Effector CD8-positive, alpha-beta T cell (primary cell): ENCODE data around the gene EVI2B.
"Not testable (repeated sequence)": the region's sequence is repeated elsewhere in the genome, so short reads cannot be mapped to it uniquely, and the experiment has no call there.

Source experiments
- DNase-seq: peaks from one replicate; lab custom pipeline; 2025; lab: John Stamatoyannopoulos, UW

Gene EVI2B

GRCh38 chr17:31310886-31311285 is 3.0 kb downstream of the EVI2B start:
- DNase-seq, result no peak

GRCh38 chr17:31310260-31310659 is 3.6 kb downstream of the EVI2B start:
- DNase-seq, result peak; percentile 65

- no peak for DNase-seq
These were observed 4.3 kb downstream of the EVI2B start for GRCh38 chr17:31309556-31309955.

GRCh38 chr17:31308372-31309334 is 5.2 kb downstream of the EVI2B start:
- DNase-seq, result no peak

GRCh38 chr17:31307640-31308039 is 6.2 kb downstream of the EVI2B start:
- DNase-seq, result no peak

GRCh38 chr17:31299624-31300023 is 14.2 kb downstream of the EVI2B start:
- no peak for DNase-seq

- DNase-seq, result no peak
These were observed 16.8 kb downstream of the EVI2B start, which contains the start of gene OMG for GRCh38 chr17:31297090-31297489. OMG (minus strand) TSS chr17:31297239; CDS start chr17:31296331, 908 bp downstream.

GRCh38 chr17:31296142-31296541 is 17.7 kb downstream of the EVI2B start:
- no peak for DNase-seq

GRCh38 chr17:31295489-31295871 is 18.4 kb downstream of the EVI2B start:
- DNase-seq, result no peak

- DNase-seq, result no peak
These were observed 18.9 kb downstream of the EVI2B start for GRCh38 chr17:31294820-31295488.

- no peak for DNase-seq
These were observed 19.6 kb downstream of the EVI2B start for GRCh38 chr17:31294231-31294630.

- DNase-seq, result no peak
These were observed 20.3 kb downstream of the EVI2B start for GRCh38 chr17:31293581-31293980.

- no peak for DNase-seq
These were observed 22.0 kb downstream of the EVI2B start for GRCh38 chr17:31291820-31292219.

- no peak for DNase-seq
These were observed 24.1 kb downstream of the EVI2B start for GRCh38 chr17:31289790-31290189.

- DNase-seq, result not testable (repeated sequence)
These were observed 25.9 kb downstream of the EVI2B start for GRCh38 chr17:31287932-31288331.

- no peak for DNase-seq
These were observed 27.3 kb downstream of the EVI2B start for GRCh38 chr17:31286587-31286986.

- DNase-seq, result no peak
These were observed 30.0 kb downstream of the EVI2B start for GRCh38 chr17:31283841-31284240.

- no peak for DNase-seq
These were observed 32.8 kb downstream of the EVI2B start for GRCh38 chr17:31281061-31281460.

- no peak for DNase-seq
These were observed 34.5 kb downstream of the EVI2B start for GRCh38 chr17:31279401-31279800.

- no peak for DNase-seq
These were observed 38.7 kb downstream of the EVI2B start for GRCh38 chr17:31275116-31275515.

- no peak for DNase-seq
These were observed 39.6 kb downstream of the EVI2B start for GRCh38 chr17:31274252-31274651.

- no peak for DNase-seq
These were observed 40.3 kb downstream of the EVI2B start for GRCh38 chr17:31273516-31273915.

- no peak for DNase-seq
These were observed 41.1 kb downstream of the EVI2B start for GRCh38 chr17:31272803-31273202.
